SJSA1 (cell line): ENCODE data around the gene TUBB8. TPM values are rescaled to one million over a fixed set of nuclear protein-coding genes. Genes with fewer than 3 reads are reported as not detected.

Source experiments
- total RNA-seq: library from RNA; depleted of rRNA; stranded (reverse); fragments of >200 nt; shearing (Covaris generic); gene quantifications from 2 replicates; pipeline ENCODE4 v1.2.3, GENCODE V29; 2014; rRNA removed

The TUBB8 gene
- total RNA-seq, 1 experiment from 2014 or later, result 0.68 TPM

Other genes starting within 250 kb of the TUBB8 start
- 71.5 and 88.5 TPM in 2 replicates for gene ZMYND11, start 86.2 kb upstream of the TUBB8 start, total RNA-seq